ENCODE results near the gene ZFYVE9. TPM values are rescaled to one million over a fixed set of nuclear protein-coding genes. Genes with fewer than 3 reads are reported as not detected.

Gene ZFYVE9
- total RNA-seq, 8 experiments from 2014 or later: 13.8 to 45.4 (median 33.5) TPM

GRCh38 chr1:52216907-52217458, 75.1 kb downstream of the ZFYVE9 start:
- in situ Hi-C loops (cut with MboI; ENCODE audit: low pct_unique_long_range_greater_than_20kb in 2 of 9, low sequenced_read_pairs in 9 of 9, unreplicated experiment in 9 of 9): no loop called here
- Histone ChIP-seq H3K4me1 (replicated peaks in 1 of 2) (no peaks in the 10 kb centered on the region), H3K27ac (no peak overlapping the region), H3K4me3 (no peak overlapping the region)
- 80 to 100% (median 100%) methylated on average over 1 to 5 of the region's 5 CpGs for WGBS, 10 experiments
- ATAC-seq (replicated peaks in 6 of 8): no peak

- H3K4me1 ChIP-seq (replicated peaks in 1 of 2): peaks cover 0 to 5% of the 10 kb centered on the region in 2 donors
- in situ Hi-C loops (cut with MboI; ENCODE audit: low pct_unique_long_range_greater_than_20kb in 2 of 9, low sequenced_read_pairs in 9 of 9, unreplicated experiment in 9 of 9): no loop called here
- H3K27ac ChIP-seq: no peak overlapping the region
- H3K4me3 ChIP-seq: no peak overlapping the region
- ATAC-seq (replicated peaks in 6 of 8): no peak
- 76 to 100% (median 91%) methylated on average over 2 to 9 of the region's 10 CpGs; no CpG with 5 or more reads in 2 of the 10 experiments for WGBS, 10 experiments
Measured at GRCh38 chr1:52225174-52225573, 83.3 kb downstream of the ZFYVE9 start.

GRCh38 chr1:52229494-52229893, 87.6 kb downstream of the ZFYVE9 start:
- Histone ChIP-seq H3K4me3 (no peak overlapping the region), H3K4me1 (replicated peaks in 1 of 2) (peaks cover 0 to 5% of the 10 kb centered on the region in 2 donors), H3K27ac (no peak overlapping the region)
- in situ Hi-C loops (cut with MboI; ENCODE audit: low pct_unique_long_range_greater_than_20kb in 2 of 9, low sequenced_read_pairs in 9 of 9, unreplicated experiment in 9 of 9): no loop called here
- no peak for ATAC-seq (replicated peaks in 6 of 8)
- WGBS, 10 experiments: 87 to 100% (median 99%) methylated on average over 1 to 3 of the region's 3 CpGs; no CpG with 5 or more reads in 2 of the 10 experiments

GRCh38 chr1:52233463-52233862, 91.6 kb downstream of the ZFYVE9 start:
- Histone ChIP-seq H3K27ac (no peak overlapping the region), H3K4me3 (no peak overlapping the region), H3K4me1 (replicated peaks in 1 of 2) (no peaks in the 10 kb centered on the region)
- ATAC-seq (replicated peaks in 6 of 8): no peak
- 87 to 100% (median 100%) methylated on average over 1 of the region's 1 CpG; no CpG with 5 or more reads in 3 of the 10 experiments for WGBS, 10 experiments
- in situ Hi-C loops (cut with MboI; ENCODE audit: low pct_unique_long_range_greater_than_20kb in 2 of 9, low sequenced_read_pairs in 9 of 9, unreplicated experiment in 9 of 9): no loop called here

GRCh38 chr1:52234014-52234413, 92.1 kb downstream of the ZFYVE9 start:
- 92 to 100% (median 97%) methylated on average over 1 to 4 of the region's 4 CpGs; no CpG with 5 or more reads in 2 of the 10 experiments for WGBS, 10 experiments
- Histone ChIP-seq H3K4me3 (no peak overlapping the region), H3K27ac (no peak overlapping the region), H3K4me1 (replicated peaks in 1 of 2) (no peaks in the 10 kb centered on the region)
- no peak for ATAC-seq (replicated peaks in 6 of 8)
- in situ Hi-C loops (cut with MboI; ENCODE audit: low pct_unique_long_range_greater_than_20kb in 2 of 9, low sequenced_read_pairs in 9 of 9, unreplicated experiment in 9 of 9): no loop called here

- in situ Hi-C loops (cut with MboI; ENCODE audit: low pct_unique_long_range_greater_than_20kb in 2 of 9, low sequenced_read_pairs in 9 of 9, unreplicated experiment in 9 of 9): no loop called here
- no peak for ATAC-seq (replicated peaks in 6 of 8)
- no peak overlapping the region for H3K27ac ChIP-seq
- H3K4me1 ChIP-seq (replicated peaks in 1 of 2): no peaks in the 10 kb centered on the region
- H3K4me3 ChIP-seq: no peak overlapping the region
Measured at GRCh38 chr1:52234708-52235107, 92.8 kb downstream of the ZFYVE9 start.

GRCh38 chr1:52235646-52236045, 93.8 kb downstream of the ZFYVE9 start:
- 74 to 100% (median 95%) methylated on average over 1 to 2 of the region's 2 CpGs for WGBS, 10 experiments
- in situ Hi-C loops (cut with MboI; ENCODE audit: low pct_unique_long_range_greater_than_20kb in 2 of 9, low sequenced_read_pairs in 9 of 9, unreplicated experiment in 9 of 9): no loop called here

GRCh38 chr1:52237430-52237829, 95.5 kb downstream of the ZFYVE9 start:
- Histone ChIP-seq H3K4me3 (no peak overlapping the region), H3K4me1 (replicated peaks in 1 of 2) (peaks cover 0 to 7% of the 10 kb centered on the region in 2 donors), H3K27ac (no peak overlapping the region)
- WGBS, 10 experiments: 0 to 100% (median 79%) methylated on average over 1 of the region's 1 CpG
- in situ Hi-C loops (cut with MboI; ENCODE audit: low pct_unique_long_range_greater_than_20kb in 2 of 9, low sequenced_read_pairs in 9 of 9, unreplicated experiment in 9 of 9): no loop called here
- no peak for ATAC-seq (replicated peaks in 6 of 8)

More at GRCh38 chr1:52235646-52236045, 93.8 kb downstream of the ZFYVE9 start:
- Histone ChIP-seq H3K27ac (no peak overlapping the region), H3K4me3 (no peak overlapping the region), H3K4me1 (replicated peaks in 1 of 2) (peaks cover 0 to 2% of the 10 kb centered on the region in 2 donors)
- ATAC-seq (replicated peaks in 6 of 8): no peak

- 18 to 100% (median 64%) methylated on average over 1 to 2 of the region's 2 CpGs; no CpG with 5 or more reads in 1 of the 10 experiments for WGBS, 10 experiments
- H3K4me3 ChIP-seq: no peak overlapping the region
- in situ Hi-C loops (cut with MboI; ENCODE audit: low pct_unique_long_range_greater_than_20kb in 2 of 9, low sequenced_read_pairs in 9 of 9, unreplicated experiment in 9 of 9): no loop called here
- H3K4me1 ChIP-seq (replicated peaks in 1 of 2): peaks cover 0 to 7% of the 10 kb centered on the region in 2 donors
- ATAC-seq (replicated peaks in 6 of 8): peak in 1 of 8 experiments; percentile 42
- no peak overlapping the region for H3K27ac ChIP-seq
Measured at GRCh38 chr1:52238474-52238873, 96.6 kb downstream of the ZFYVE9 start.

- ATAC-seq (replicated peaks in 6 of 8): peak in 2 of 8 experiments; percentile 74 to 90
- H3K4me1 ChIP-seq (replicated peaks in 1 of 2): peaks cover 0 to 7% of the 10 kb centered on the region in 2 donors
- H3K4me3 ChIP-seq: no peak overlapping the region
- in situ Hi-C loops (cut with MboI; ENCODE audit: low pct_unique_long_range_greater_than_20kb in 2 of 9, low sequenced_read_pairs in 9 of 9, unreplicated experiment in 9 of 9): no loop called here
- WGBS, 10 experiments: 77 to 100% (median 99%) methylated on average over 1 to 3 of the region's 3 CpGs
- H3K27ac ChIP-seq: no peak overlapping the region
Measured at GRCh38 chr1:52238887-52239707, 97.2 kb downstream of the ZFYVE9 start.

- Histone ChIP-seq H3K4me3 (no peak overlapping the region), H3K27ac (no peak overlapping the region), H3K4me1 (replicated peaks in 1 of 2) (peaks cover 0 to 7% of the 10 kb centered on the region in 2 donors)
- in situ Hi-C loops (cut with MboI; ENCODE audit: low pct_unique_long_range_greater_than_20kb in 2 of 9, low sequenced_read_pairs in 9 of 9, unreplicated experiment in 9 of 9): no loop called here
- WGBS, 10 experiments: 45 to 100% (median 98%) methylated on average over 1 of the region's 1 CpG
- no peak for ATAC-seq (replicated peaks in 6 of 8)
Measured at GRCh38 chr1:52239708-52240001, 97.8 kb downstream of the ZFYVE9 start.

- in situ Hi-C loops (cut with MboI; ENCODE audit: low pct_unique_long_range_greater_than_20kb in 2 of 9, low sequenced_read_pairs in 9 of 9, unreplicated experiment in 9 of 9): no loop called here
- no peak overlapping the region for H3K4me3 ChIP-seq
- peaks cover 0 to 7% of the 10 kb centered on the region in 2 donors for H3K4me1 ChIP-seq (replicated peaks in 1 of 2)
- H3K27ac ChIP-seq: no peak overlapping the region
- 17 to 89% (median 78%) methylated on average over 1 to 4 of the region's 4 CpGs for WGBS, 10 experiments
- ATAC-seq (replicated peaks in 6 of 8): no peak
Measured at GRCh38 chr1:52240592-52241210, 98.8 kb downstream of the ZFYVE9 start.

- in situ Hi-C loops (cut with MboI; ENCODE audit: low pct_unique_long_range_greater_than_20kb in 2 of 9, low sequenced_read_pairs in 9 of 9, unreplicated experiment in 9 of 9): no loop called here
- 90 to 100% (median 96%) methylated on average over 1 to 3 of the region's 3 CpGs for WGBS, 10 experiments
- Histone ChIP-seq H3K4me3 (no peak overlapping the region), H3K4me1 (replicated peaks in 1 of 2) (peaks cover 0 to 7% of the 10 kb centered on the region in 2 donors), H3K27ac (no peak overlapping the region)
- ATAC-seq (replicated peaks in 6 of 8): no peak
Measured at GRCh38 chr1:52243221-52243987, 101.5 kb downstream of the ZFYVE9 start.

Measured in motor neuron (in vitro differentiated cells).